Measurements from ENCODE around the gene ABHD8. TPM values are rescaled to one million over a fixed set of nuclear protein-coding genes. Genes with fewer than 3 reads are reported as not detected.

The ABHD8 gene
- total RNA-seq, 1 experiment from 2014 or later = 13.2 TPM

DNA sequence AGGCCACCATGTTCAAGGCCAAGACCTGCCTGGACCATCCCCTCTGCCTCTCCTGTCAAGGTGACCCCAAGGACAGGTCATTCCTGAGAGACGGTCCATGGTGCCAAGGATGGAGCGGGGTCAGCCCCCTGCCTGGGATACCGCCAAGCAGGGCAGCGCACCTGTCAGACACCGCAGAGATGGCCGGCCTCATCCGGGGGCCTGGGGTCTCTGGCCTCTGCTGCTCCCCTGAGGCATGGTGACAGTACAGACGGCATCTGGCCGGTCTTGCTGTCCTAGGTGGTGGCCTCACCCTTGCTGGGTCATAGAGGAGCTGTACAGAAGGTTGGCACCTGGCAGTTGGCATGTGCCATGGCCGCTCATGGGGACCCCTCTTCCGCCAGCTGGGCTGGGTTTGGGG, 17.2 kb upstream of the ABHD8 start (continued):
- TF ChIP-seq, protein P1, sequence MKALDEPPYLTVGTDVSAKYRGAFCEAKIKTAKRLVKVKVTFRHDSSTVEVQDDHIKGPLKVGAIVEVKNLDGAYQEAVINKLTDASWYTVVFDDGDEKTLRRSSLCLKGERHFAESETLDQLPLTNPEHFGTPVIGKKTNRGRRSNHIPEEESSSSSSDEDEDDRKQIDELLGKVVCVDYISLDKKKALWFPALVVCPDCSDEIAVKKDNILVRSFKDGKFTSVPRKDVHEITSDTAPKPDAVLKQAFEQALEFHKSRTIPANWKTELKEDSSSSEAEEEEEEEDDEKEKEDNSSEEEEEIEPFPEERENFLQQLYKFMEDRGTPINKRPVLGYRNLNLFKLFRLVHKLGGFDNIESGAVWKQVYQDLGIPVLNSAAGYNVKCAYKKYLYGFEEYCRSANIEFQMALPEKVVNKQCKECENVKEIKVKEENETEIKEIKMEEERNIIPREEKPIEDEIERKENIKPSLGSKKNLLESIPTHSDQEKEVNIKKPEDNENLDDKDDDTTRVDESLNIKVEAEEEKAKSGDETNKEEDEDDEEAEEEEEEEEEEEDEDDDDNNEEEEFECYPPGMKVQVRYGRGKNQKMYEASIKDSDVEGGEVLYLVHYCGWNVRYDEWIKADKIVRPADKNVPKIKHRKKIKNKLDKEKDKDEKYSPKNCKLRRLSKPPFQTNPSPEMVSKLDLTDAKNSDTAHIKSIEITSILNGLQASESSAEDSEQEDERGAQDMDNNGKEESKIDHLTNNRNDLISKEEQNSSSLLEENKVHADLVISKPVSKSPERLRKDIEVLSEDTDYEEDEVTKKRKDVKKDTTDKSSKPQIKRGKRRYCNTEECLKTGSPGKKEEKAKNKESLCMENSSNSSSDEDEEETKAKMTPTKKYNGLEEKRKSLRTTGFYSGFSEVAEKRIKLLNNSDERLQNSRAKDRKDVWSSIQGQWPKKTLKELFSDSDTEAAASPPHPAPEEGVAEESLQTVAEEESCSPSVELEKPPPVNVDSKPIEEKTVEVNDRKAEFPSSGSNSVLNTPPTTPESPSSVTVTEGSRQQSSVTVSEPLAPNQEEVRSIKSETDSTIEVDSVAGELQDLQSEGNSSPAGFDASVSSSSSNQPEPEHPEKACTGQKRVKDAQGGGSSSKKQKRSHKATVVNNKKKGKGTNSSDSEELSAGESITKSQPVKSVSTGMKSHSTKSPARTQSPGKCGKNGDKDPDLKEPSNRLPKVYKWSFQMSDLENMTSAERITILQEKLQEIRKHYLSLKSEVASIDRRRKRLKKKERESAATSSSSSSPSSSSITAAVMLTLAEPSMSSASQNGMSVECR (CRISPR knock-in tag; IDR thresholded peaks at IDR 0.05; ENCODE audit: borderline replicate concordance) = no peak

GRCh38 chr19:17319473-17320238, 16.4 kb upstream of the ABHD8 start:
- H3K4me3 Mint-ChIP-seq = no peak overlapping the region
- H3K36me3 Mint-ChIP-seq = peaks cover 32% of the 10 kb centered on the region
- ChIA-PET CTCF (interaction anchor here (2.2 kb wide), 1 partner anchor 8 kb away, joined by 6 read pairs; no protein-coding TSS in a partner anchor), POLR2A (no interaction called here)
- H3K27me3 Mint-ChIP-seq (ENCODE audit: low read depth) = no peaks in the 10 kb centered on the region
- no peak overlapping the region for H3K27ac Mint-ChIP-seq
- no peak for DNase-seq (ENCODE audit: low spot score)
- peaks cover 6% of the 10 kb centered on the region; the same call in 1 of the 2 replicates for H3K4me1 Mint-ChIP-seq
- no peaks in the 10 kb centered on the region for H3K9me3 Mint-ChIP-seq
- TF ChIP-seq ATF3 (CRISPR knock-in tag; conservative IDR thresholded peaks at IDR 0.05) (no peak), ELF4 (CRISPR knock-in tag; IDR thresholded peaks at IDR 0.05; ENCODE audit: low read depth) (no peak), ZNF263 (CRISPR knock-in tag; IDR thresholded peaks at IDR 0.05; ENCODE audit: low read depth) (no peak), ATF6 (CRISPR knock-in tag; IDR thresholded peaks at IDR 0.05) (no peak)
- TF ChIP-seq, protein P2, sequence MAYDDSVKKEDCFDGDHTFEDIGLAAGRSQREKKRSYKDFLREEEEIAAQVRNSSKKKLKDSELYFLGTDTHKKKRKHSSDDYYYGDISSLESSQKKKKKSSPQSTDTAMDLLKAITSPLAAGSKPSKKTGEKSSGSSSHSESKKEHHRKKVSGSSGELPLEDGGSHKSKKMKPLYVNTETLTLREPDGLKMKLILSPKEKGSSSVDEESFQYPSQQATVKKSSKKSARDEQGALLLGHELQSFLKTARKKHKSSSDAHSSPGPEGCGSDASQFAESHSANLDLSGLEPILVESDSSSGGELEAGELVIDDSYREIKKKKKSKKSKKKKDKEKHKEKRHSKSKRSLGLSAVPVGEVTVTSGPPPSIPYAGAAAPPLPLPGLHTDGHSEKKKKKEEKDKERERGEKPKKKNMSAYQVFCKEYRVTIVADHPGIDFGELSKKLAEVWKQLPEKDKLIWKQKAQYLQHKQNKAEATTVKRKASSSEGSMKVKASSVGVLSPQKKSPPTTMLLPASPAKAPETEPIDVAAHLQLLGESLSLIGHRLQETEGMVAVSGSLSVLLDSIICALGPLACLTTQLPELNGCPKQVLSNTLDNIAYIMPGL (CRISPR knock-in tag; IDR thresholded peaks at IDR 0.05) = no peak
- no peak for ATAC-seq

DNA sequence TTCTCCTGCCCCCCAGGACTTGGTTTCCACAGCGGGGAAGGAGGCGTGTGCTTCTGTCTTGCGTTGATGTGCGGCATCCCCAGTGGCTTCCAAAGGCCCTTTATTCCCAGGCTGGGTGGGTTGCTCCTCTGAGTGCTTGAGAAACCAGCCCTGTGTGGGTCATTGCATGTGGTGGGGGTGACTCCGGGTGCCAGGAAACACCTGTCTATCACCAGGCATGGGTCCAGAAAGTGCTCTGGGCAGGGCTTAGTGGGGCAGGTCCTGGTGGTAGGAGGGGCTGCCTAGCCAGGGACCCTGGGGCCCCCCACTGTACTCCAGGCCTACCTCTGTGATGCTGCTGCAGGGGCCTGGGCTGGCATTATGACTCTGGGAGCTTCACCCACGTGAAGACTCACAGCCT, 15.7 kb upstream of the ABHD8 start:
- Mint-ChIP-seq H3K27ac (no peak overlapping the region), H3K27me3 (ENCODE audit: low read depth) (no peaks in the 10 kb centered on the region), H3K9me3 (no peaks in the 10 kb centered on the region), H3K36me3 (peaks cover 39% of the 10 kb centered on the region), H3K4me3 (no peak overlapping the region), H3K4me1 (peaks cover 6% of the 10 kb centered on the region; the same call in 1 of the 2 replicates)
- ChIA-PET POLR2A (no interaction called here), CTCF (interaction anchor here (2.2 kb wide), 1 partner anchor 9 kb away, joined by 6 read pairs; no protein-coding TSS in a partner anchor)
- DNase-seq (ENCODE audit: low spot score) (no peak), ATAC-seq (no peak)
- no peak for TF ChIP-seq FOXJ3 (CRISPR knock-in tag; IDR thresholded peaks at IDR 0.05; ENCODE audit: borderline replicate concordance)
- TF ChIP-seq, protein P3, sequence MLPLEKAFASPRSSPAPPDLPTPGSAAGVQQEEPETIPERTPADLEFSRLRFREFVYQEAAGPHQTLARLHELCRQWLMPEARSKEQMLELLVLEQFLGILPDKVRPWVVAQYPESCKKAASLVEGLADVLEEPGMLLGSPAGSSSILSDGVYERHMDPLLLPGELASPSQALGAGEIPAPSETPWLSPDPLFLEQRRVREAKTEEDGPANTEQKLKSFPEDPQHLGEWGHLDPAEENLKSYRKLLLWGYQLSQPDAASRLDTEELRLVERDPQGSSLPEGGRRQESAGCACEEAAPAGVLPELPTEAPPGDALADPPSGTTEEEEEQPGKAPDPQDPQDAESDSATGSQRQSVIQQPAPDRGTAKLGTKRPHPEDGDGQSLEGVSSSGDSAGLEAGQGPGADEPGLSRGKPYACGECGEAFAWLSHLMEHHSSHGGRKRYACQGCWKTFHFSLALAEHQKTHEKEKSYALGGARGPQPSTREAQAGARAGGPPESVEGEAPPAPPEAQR (CRISPR knock-in tag; IDR thresholded peaks at IDR 0.05) = no peak
- TF ChIP-seq ZNF396 (CRISPR knock-in tag; IDR thresholded peaks at IDR 0.05; ENCODE audit: borderline replicate concordance) = no peak
- TF ChIP-seq ZNF263 (CRISPR knock-in tag; IDR thresholded peaks at IDR 0.05; ENCODE audit: low read depth) = no peak
- no peak for TF ChIP-seq OVOL2 (CRISPR knock-in tag; IDR thresholded peaks at IDR 0.05; ENCODE audit: borderline replicate concordance)
- no peak for TF ChIP-seq ZNF423 (CRISPR knock-in tag; IDR thresholded peaks at IDR 0.05)
- TF ChIP-seq ETV6 (CRISPR knock-in tag; IDR thresholded peaks at IDR 0.05) = no peak
- no peak for TF ChIP-seq FOXP1 (CRISPR knock-in tag; IDR thresholded peaks at IDR 0.05; ENCODE audit: borderline replicate concordance)
- TF ChIP-seq ATF6 (CRISPR knock-in tag; IDR thresholded peaks at IDR 0.05) = no peak
- TF ChIP-seq SMAD3 (CRISPR knock-in tag; IDR thresholded peaks at IDR 0.05; ENCODE audit: borderline replicate concordance) = no peak
- TF ChIP-seq USF2 (CRISPR knock-in tag; IDR thresholded peaks at IDR 0.05) = no peak
- TF ChIP-seq, protein P4, sequence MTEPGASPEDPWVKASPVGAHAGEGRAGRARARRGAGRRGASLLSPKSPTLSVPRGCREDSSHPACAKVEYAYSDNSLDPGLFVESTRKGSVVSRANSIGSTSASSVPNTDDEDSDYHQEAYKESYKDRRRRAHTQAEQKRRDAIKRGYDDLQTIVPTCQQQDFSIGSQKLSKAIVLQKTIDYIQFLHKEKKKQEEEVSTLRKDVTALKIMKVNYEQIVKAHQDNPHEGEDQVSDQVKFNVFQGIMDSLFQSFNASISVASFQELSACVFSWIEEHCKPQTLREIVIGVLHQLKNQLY (CRISPR knock-in tag; IDR thresholded peaks at IDR 0.05) = no peak
- no peak for TF ChIP-seq CREB1 (CRISPR knock-in tag; IDR thresholded peaks at IDR 0.05)

All from WTC11 (cell line).